HepG2 (cell line): Measurements from ENCODE around the gene GYS2. TPM values are rescaled to one million over a fixed set of nuclear protein-coding genes. Genes with fewer than 3 reads are reported as not detected.

ENCODE experiments used
- BHLHE40 ChIP-seq: IDR thresholded peaks from 2 replicates; pipeline ENCODE4 v1.6.1; 2011; ENCODE audit warnings: low read length, improper control_type of control experiment
- GFI1 ChIP-seq: sonication (generic); formaldehyde crosslinking; IDR thresholded peaks from 2 replicates; pipeline ENCODE4 v1.5.0; 2020; ENCODE audit warnings: missing genetic modification reagents, mild to moderate bottlenecking, borderline replicate concordance
- ISL2 ChIP-seq: sonication (generic); formaldehyde crosslinking; IDR thresholded peaks from 2 replicates; pipeline ENCODE4 v1.5.0; 2020; ENCODE audit warnings: missing genetic modification reagents
- JUNB ChIP-seq: sonication (generic); formaldehyde crosslinking; IDR thresholded peaks from 2 replicates; pipeline ENCODE4 v1.8.0; 2022; ENCODE audit warnings: missing genetic modification reagents, mild to moderate bottlenecking, borderline replicate concordance
- KDM5B ChIP-seq: sonication (generic); formaldehyde crosslinking; IDR thresholded peaks from 2 replicates; pipeline ENCODE4 v1.4.0; 2020; ENCODE audit warnings: missing genetic modification reagents, mild to moderate bottlenecking, borderline replicate concordance
- MTA3 ChIP-seq: sonication (generic); formaldehyde crosslinking; IDR thresholded peaks from 2 replicates; pipeline ENCODE4 v1.4.0; 2020; ENCODE audit warnings: missing genetic modification reagents
- NR2C2 ChIP-seq: sonication (generic); formaldehyde crosslinking; IDR thresholded peaks from 2 replicates; pipeline ENCODE4 v1.4.0; 2020; ENCODE audit warnings: missing genetic modification reagents, mild to moderate bottlenecking, moderate library complexity, borderline replicate concordance
- SKI ChIP-seq: fragments of 450-650 bp; IDR thresholded peaks from one replicate; pipeline ENCODE4 v1.6.1; 2018; ENCODE audit warnings: mild to moderate bottlenecking; ENCODE audit not compliant: partially characterized antibody
- SOX6 ChIP-seq, 2 experiments: fragments of 450-650 bp in 1 of 2; sonication (generic) in 1 of 2; formaldehyde crosslinking in 1 of 2; IDR thresholded peaks; 2 replicates each; pipeline versions ENCODE4 v1.4.0 to v1.6.1; 2017 to 2020; ENCODE audit warnings: antibody characterized with exemption in 1 of 2, mild to moderate bottlenecking in 1 of 2, missing genetic modification reagents in 1 of 2
- SPEN ChIP-seq: sonication (generic); formaldehyde crosslinking; IDR thresholded peaks from 2 replicates; pipeline ENCODE4 v1.5.1; 2020; ENCODE audit warnings: low read depth, mild to moderate bottlenecking, missing genetic modification reagents
- TEAD3 ChIP-seq: optimal IDR thresholded peaks from 2 replicates; pipeline ENCODE3; 2016; ENCODE audit warnings: borderline replicate concordance
- YEATS2 ChIP-seq: sonication (generic); formaldehyde crosslinking; IDR thresholded peaks from 2 replicates; pipeline ENCODE4 v1.4.0; 2020; ENCODE audit warnings: missing genetic modification reagents, borderline replicate concordance
- ZBTB39 ChIP-seq: sonication (generic); formaldehyde crosslinking; IDR thresholded peaks from 2 replicates; pipeline ENCODE4 v1.5.0; 2020; ENCODE audit warnings: missing genetic modification reagents
- ZNF558 ChIP-seq: sonication (generic); formaldehyde crosslinking; IDR thresholded peaks from 2 replicates; pipeline ENCODE4 v1.9.0; 2022; ENCODE audit warnings: mild to moderate bottlenecking, missing genetic modification reagents, borderline replicate concordance
- ZNF567 ChIP-seq: sonication (generic); formaldehyde crosslinking; IDR thresholded peaks from 2 replicates; pipeline ENCODE4 v1.8.1; 2023; ENCODE audit warnings: mild to moderate bottlenecking, missing genetic modification reagents, borderline replicate concordance
- ZNF605 ChIP-seq: sonication (generic); formaldehyde crosslinking; IDR thresholded peaks from 2 replicates; pipeline ENCODE4 v1.8.0; 2022; ENCODE audit warnings: mild to moderate bottlenecking, missing genetic modification reagents
- ZNF768 ChIP-seq: sonication (generic); formaldehyde crosslinking; IDR thresholded peaks from 2 replicates; pipeline ENCODE4 v1.4.0; 2020; ENCODE audit warnings: missing genetic modification reagents
- polyA plus RNA-seq, 8 experiments: library from polyadenylated mRNA; depleted of rRNA in 3 of 8; stranded (reverse) in 7 of 8; unstranded in 1 of 8; fragments of >200 nt; fragmentation: Illumina TruSeq in 4 of 8; extraction: Trizol in 4 of 8; gene quantifications; 2 replicates each; pipeline versions ENCODE4 v1.2.1 to v1.2.3, GENCODE V29; 2011 to 2016; ENCODE audit warnings: low read depth in 4 of 8, missing spikeins in 1 of 8, mixed read lengths in 1 of 8; ENCODE audit not compliant: insufficient read depth in 1 of 8
- total RNA-seq, 5 experiments: library from RNA; depleted of rRNA; stranded (reverse); fragments of >200 nt; fragmentation: Illumina TruSeq; extraction: Trizol; gene quantifications; 2 replicates each; pipeline ENCODE4 v1.2.3, GENCODE V29; 2016; ENCODE audit warnings: low read depth in 1 of 5
- TF ChIP-seq, protein P1 (sequence below): IDR thresholded peaks from 2 replicates; pipeline ENCODE4 v1.6.1; 2016; ENCODE audit warnings: missing genetic modification reagents, missing compliant biosample characterization
- TF ChIP-seq, protein P2 (sequence below): IDR thresholded peaks from 2 replicates; pipeline ENCODE4 v1.6.1; 2016; ENCODE audit warnings: low read depth
- TF ChIP-seq, protein P3 (sequence below): sonication (generic); formaldehyde crosslinking; IDR thresholded peaks from 2 replicates; pipeline ENCODE4 v1.4.0; 2020; ENCODE audit warnings: missing genetic modification reagents

GYS2 gene
- total and polyA plus RNA-seq, 2 of the 13 experiments (the other 11 are each of a cell fraction or from before 2014, with no cell fraction given): not detected

- TF ChIP-seq, protein P1, sequence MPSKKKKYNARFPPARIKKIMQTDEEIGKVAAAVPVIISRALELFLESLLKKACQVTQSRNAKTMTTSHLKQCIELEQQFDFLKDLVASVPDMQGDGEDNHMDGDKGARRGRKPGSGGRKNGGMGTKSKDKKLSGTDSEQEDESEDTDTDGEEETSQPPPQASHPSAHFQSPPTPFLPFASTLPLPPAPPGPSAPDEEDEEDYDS (CRISPR knock-in tag): 0 out of 2 replicates have a peak, but pooled peaks have one; percentile 18
- TF ChIP-seq ZNF567 (CRISPR knock-in tag) (0 out of 2 replicates have a peak, but pooled peaks have one; percentile 63), YEATS2 (CRISPR knock-in tag) (peak; percentile 74; the same call in 1 of the 2 replicates), ZNF768 (CRISPR knock-in tag) (peak; percentile 54; the same call in 1 of the 2 replicates), GFI1 (peak; percentile 35; the same call in 1 of the 2 replicates), SPEN (CRISPR knock-in tag) (peak; percentile 62), SKI (no peak), BHLHE40 (no peak), NR2C2 (CRISPR knock-in tag) (peak; percentile 79), KDM5B (peak; percentile 19; the same call in 1 of the 2 replicates), TEAD3 (CRISPR knock-in tag) (no peak), JUNB (CRISPR knock-in tag) (no peak), ZBTB39 (no peak), ZNF558 (CRISPR knock-in tag) (peak; percentile 77; the same call in 1 of the 2 replicates), SOX6 (IDR thresholded peaks at IDR 0.05) (no peak), SOX6 (CRISPR knock-in tag; IDR thresholded peaks at IDR 0.05) (peak; percentile 52; the same call in 1 of the 2 replicates), ZNF605 (CRISPR knock-in tag) (peak; percentile 56), MTA3 (no peak), ISL2 (peak; percentile 51; the same call in 1 of the 2 replicates)
- TF ChIP-seq, protein P2, sequence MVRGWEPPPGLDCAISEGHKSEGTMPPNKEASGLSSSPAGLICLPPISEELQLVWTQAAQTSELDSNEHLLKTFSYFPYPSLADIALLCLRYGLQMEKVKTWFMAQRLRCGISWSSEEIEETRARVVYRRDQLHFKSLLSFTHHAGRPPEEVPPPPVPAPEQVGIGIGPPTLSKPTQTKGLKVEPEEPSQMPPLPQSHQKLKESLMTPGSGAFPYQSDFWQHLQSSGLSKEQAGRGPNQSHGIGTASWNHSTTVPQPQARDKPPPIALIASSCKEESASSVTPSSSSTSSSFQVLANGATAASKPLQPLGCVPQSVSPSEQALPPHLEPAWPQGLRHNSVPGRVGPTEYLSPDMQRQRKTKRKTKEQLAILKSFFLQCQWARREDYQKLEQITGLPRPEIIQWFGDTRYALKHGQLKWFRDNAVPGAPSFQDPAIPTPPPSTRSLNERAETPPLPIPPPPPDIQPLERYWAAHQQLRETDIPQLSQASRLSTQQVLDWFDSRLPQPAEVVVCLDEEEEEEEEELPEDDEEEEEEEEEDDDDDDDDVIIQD (CRISPR knock-in tag): 0 out of 2 replicates have a peak, but pooled peaks have one; percentile 43
- TF ChIP-seq, protein P3, sequence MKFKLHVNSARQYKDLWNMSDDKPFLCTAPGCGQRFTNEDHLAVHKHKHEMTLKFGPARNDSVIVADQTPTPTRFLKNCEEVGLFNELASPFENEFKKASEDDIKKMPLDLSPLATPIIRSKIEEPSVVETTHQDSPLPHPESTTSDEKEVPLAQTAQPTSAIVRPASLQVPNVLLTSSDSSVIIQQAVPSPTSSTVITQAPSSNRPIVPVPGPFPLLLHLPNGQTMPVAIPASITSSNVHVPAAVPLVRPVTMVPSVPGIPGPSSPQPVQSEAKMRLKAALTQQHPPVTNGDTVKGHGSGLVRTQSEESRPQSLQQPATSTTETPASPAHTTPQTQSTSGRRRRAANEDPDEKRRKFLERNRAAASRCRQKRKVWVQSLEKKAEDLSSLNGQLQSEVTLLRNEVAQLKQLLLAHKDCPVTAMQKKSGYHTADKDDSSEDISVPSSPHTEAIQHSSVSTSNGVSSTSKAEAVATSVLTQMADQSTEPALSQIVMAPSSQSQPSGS (CRISPR knock-in tag): peak; percentile 58; the same call in 1 of the 2 replicates
These were observed 103.1 kb downstream of the GYS2 start, which contains the start of the genes GOLT1B and RECQL (continued) for GRCh38 chr12:21501258-21502163.
